ENCODE measurements around the gene DEFB110.

DEFB110 gene

GRCh38 chr6:50021894-50022293 lies at the start of gene DEFB110:
DEFB110 (minus strand) TSS chr6:50021994; CDS start chr6:50021935, 59 bp downstream.
- no peak within 1 kb of the TSS for H3K4me3 ChIP-seq (ENCODE audit: low read depth, low read length)
- no peak within 1 kb of the TSS for H3K27ac ChIP-seq (ENCODE audit: low read depth, low read length)
- H3K4me1 ChIP-seq (ENCODE audit: control insufficient read depth, insufficient read depth, low read length) = no peaks in the 10 kb centered on the region
- H3K36me3 ChIP-seq (ENCODE audit: control insufficient read depth, insufficient read depth, low read length) = no peaks in the 10 kb centered on the region
- H3K27me3 ChIP-seq (ENCODE audit: control insufficient read depth, insufficient read depth, low read length) = no peaks in the 10 kb centered on the region
- H3K9ac ChIP-seq (ENCODE audit: low read depth, low read length) = no peak within 1 kb of the TSS
- no peaks in the 10 kb centered on the region for H3K9me3 ChIP-seq (ENCODE audit: control insufficient read depth, insufficient read depth, low read length)

- Histone ChIP-seq H3K9ac (ENCODE audit: low read depth, low read length) (no peak overlapping the region), H3K4me1 (ENCODE audit: control insufficient read depth, insufficient read depth, low read length) (no peaks in the 10 kb centered on the region), H3K27me3 (ENCODE audit: control insufficient read depth, insufficient read depth, low read length) (no peaks in the 10 kb centered on the region), H3K36me3 (ENCODE audit: control insufficient read depth, insufficient read depth, low read length) (no peaks in the 10 kb centered on the region), H3K27ac (ENCODE audit: low read depth, low read length) (no peak overlapping the region), H3K9me3 (ENCODE audit: control insufficient read depth, insufficient read depth, low read length) (no peaks in the 10 kb centered on the region), H3K4me3 (ENCODE audit: low read depth, low read length) (no peak overlapping the region)
Observed at GRCh38 chr6:50070101-50070500, 48.3 kb upstream of the DEFB110 start.

GRCh38 chr6:50062051-50062450 lies 40.3 kb upstream of the DEFB110 start:
- no peak overlapping the region for H3K4me3 ChIP-seq (ENCODE audit: low read depth, low read length)

GRCh38 chr6:50056242-50056641 lies 34.4 kb upstream of the DEFB110 start:
- Histone ChIP-seq H3K9ac (ENCODE audit: low read depth, low read length) (no peak overlapping the region), H3K27me3 (ENCODE audit: control insufficient read depth, insufficient read depth, low read length) (no peaks in the 10 kb centered on the region), H3K4me1 (ENCODE audit: control insufficient read depth, insufficient read depth, low read length) (no peaks in the 10 kb centered on the region), H3K36me3 (ENCODE audit: control insufficient read depth, insufficient read depth, low read length) (no peaks in the 10 kb centered on the region), H3K27ac (ENCODE audit: low read depth, low read length) (no peak overlapping the region), H3K9me3 (ENCODE audit: control insufficient read depth, insufficient read depth, low read length) (no peaks in the 10 kb centered on the region), H3K4me3 (ENCODE audit: low read depth, low read length) (no peak overlapping the region)

More at GRCh38 chr6:50062051-50062450, 40.3 kb upstream of the DEFB110 start:
- Histone ChIP-seq H3K4me1 (ENCODE audit: control insufficient read depth, insufficient read depth, low read length) (no peaks in the 10 kb centered on the region), H3K9me3 (ENCODE audit: control insufficient read depth, insufficient read depth, low read length) (no peaks in the 10 kb centered on the region), H3K27me3 (ENCODE audit: control insufficient read depth, insufficient read depth, low read length) (no peaks in the 10 kb centered on the region), H3K36me3 (ENCODE audit: control insufficient read depth, insufficient read depth, low read length) (no peaks in the 10 kb centered on the region), H3K9ac (ENCODE audit: low read depth, low read length) (no peak overlapping the region), H3K27ac (ENCODE audit: low read depth, low read length) (no peak overlapping the region)

- H3K27me3 ChIP-seq (ENCODE audit: control insufficient read depth, insufficient read depth, low read length) = no peaks in the 10 kb centered on the region
- H3K9ac ChIP-seq (ENCODE audit: low read depth, low read length) = no peak within 1 kb of the TSS
- no peaks in the 10 kb centered on the region for H3K4me1 ChIP-seq (ENCODE audit: control insufficient read depth, insufficient read depth, low read length)
- no peak within 1 kb of the TSS for H3K27ac ChIP-seq (ENCODE audit: low read depth, low read length)
- H3K36me3 ChIP-seq (ENCODE audit: control insufficient read depth, insufficient read depth, low read length) = no peaks in the 10 kb centered on the region
- no peak within 1 kb of the TSS for H3K4me3 ChIP-seq (ENCODE audit: low read depth, low read length)
- no peaks in the 10 kb centered on the region for H3K9me3 ChIP-seq (ENCODE audit: control insufficient read depth, insufficient read depth, low read length)
Observed at GRCh38 chr6:50049829-50050228, 28.0 kb upstream of the DEFB110 start, which contains the start of gene DEFB112. DEFB112 (minus strand) TSS chr6:50049929; CDS start chr6:50049869, 60 bp downstream.

- Histone ChIP-seq H3K9ac (ENCODE audit: low read depth, low read length) (no peak overlapping the region), H3K27ac (ENCODE audit: low read depth, low read length) (no peak overlapping the region), H3K9me3 (ENCODE audit: control insufficient read depth, insufficient read depth, low read length) (no peaks in the 10 kb centered on the region)
Observed at GRCh38 chr6:50047026-50047425, 25.2 kb upstream of the DEFB110 start.

GRCh38 chr6:50030777-50031562 lies 9.2 kb upstream of the DEFB110 start:
- Histone ChIP-seq H3K36me3 (ENCODE audit: control insufficient read depth, insufficient read depth, low read length) (no peaks in the 10 kb centered on the region), H3K9ac (ENCODE audit: low read depth, low read length) (peak overlapping the region; percentile 52), H3K9me3 (ENCODE audit: control insufficient read depth, insufficient read depth, low read length) (no peaks in the 10 kb centered on the region), H3K27me3 (ENCODE audit: control insufficient read depth, insufficient read depth, low read length) (no peaks in the 10 kb centered on the region), H3K27ac (ENCODE audit: low read depth, low read length) (no peak overlapping the region), H3K4me3 (ENCODE audit: low read depth, low read length) (peak overlapping the region; percentile 48; the same call in 1 of the 2 replicates), H3K4me1 (ENCODE audit: control insufficient read depth, insufficient read depth, low read length) (peaks cover 5% of the 10 kb centered on the region; the same call in 1 of the 2 replicates)

More at GRCh38 chr6:50047026-50047425, 25.2 kb upstream of the DEFB110 start:
- no peaks in the 10 kb centered on the region for H3K27me3 ChIP-seq (ENCODE audit: control insufficient read depth, insufficient read depth, low read length)
- no peaks in the 10 kb centered on the region for H3K36me3 ChIP-seq (ENCODE audit: control insufficient read depth, insufficient read depth, low read length)
- no peak overlapping the region for H3K4me3 ChIP-seq (ENCODE audit: low read depth, low read length)
- no peaks in the 10 kb centered on the region for H3K4me1 ChIP-seq (ENCODE audit: control insufficient read depth, insufficient read depth, low read length)

- H3K9me3 ChIP-seq (ENCODE audit: control insufficient read depth, insufficient read depth, low read length) = no peaks in the 10 kb centered on the region
- peak overlapping the region; percentile 52; the same call in 1 of the 2 replicates for H3K9ac ChIP-seq (ENCODE audit: low read depth, low read length)
Observed at GRCh38 chr6:50030350-50030749, 8.6 kb upstream of the DEFB110 start.

GRCh38 chr6:50025258-50025657 lies 3.5 kb upstream of the DEFB110 start:
- H3K27ac ChIP-seq (ENCODE audit: low read depth, low read length) = no peak overlapping the region
- H3K9me3 ChIP-seq (ENCODE audit: control insufficient read depth, insufficient read depth, low read length) = no peaks in the 10 kb centered on the region
- H3K9ac ChIP-seq (ENCODE audit: low read depth, low read length) = no peak overlapping the region
- no peaks in the 10 kb centered on the region for H3K27me3 ChIP-seq (ENCODE audit: control insufficient read depth, insufficient read depth, low read length)
- no peaks in the 10 kb centered on the region for H3K4me1 ChIP-seq (ENCODE audit: control insufficient read depth, insufficient read depth, low read length)
- no peak overlapping the region for H3K4me3 ChIP-seq (ENCODE audit: low read depth, low read length)
- H3K36me3 ChIP-seq (ENCODE audit: control insufficient read depth, insufficient read depth, low read length) = no peaks in the 10 kb centered on the region

More at GRCh38 chr6:50030350-50030749, 8.6 kb upstream of the DEFB110 start:
- H3K36me3 ChIP-seq (ENCODE audit: control insufficient read depth, insufficient read depth, low read length) = no peaks in the 10 kb centered on the region
- no peaks in the 10 kb centered on the region for H3K27me3 ChIP-seq (ENCODE audit: control insufficient read depth, insufficient read depth, low read length)
- no peak overlapping the region for H3K27ac ChIP-seq (ENCODE audit: low read depth, low read length)
- H3K4me3 ChIP-seq (ENCODE audit: low read depth, low read length) = no peak overlapping the region
- peaks cover 5% of the 10 kb centered on the region; the same call in 1 of the 2 replicates for H3K4me1 ChIP-seq (ENCODE audit: control insufficient read depth, insufficient read depth, low read length)

- Histone ChIP-seq H3K9me3 (ENCODE audit: control insufficient read depth, insufficient read depth, low read length) (no peaks in the 10 kb centered on the region), H3K4me3 (ENCODE audit: low read depth, low read length) (no peak overlapping the region), H3K27ac (ENCODE audit: low read depth, low read length) (no peak overlapping the region), H3K4me1 (ENCODE audit: control insufficient read depth, insufficient read depth, low read length) (peaks cover 6% of the 10 kb centered on the region; the same call in 1 of the 2 replicates), H3K9ac (ENCODE audit: low read depth, low read length) (no peak overlapping the region), H3K36me3 (ENCODE audit: control insufficient read depth, insufficient read depth, low read length) (no peaks in the 10 kb centered on the region), H3K27me3 (ENCODE audit: control insufficient read depth, insufficient read depth, low read length) (no peaks in the 10 kb centered on the region)
Observed at GRCh38 chr6:50007819-50008218, 14.0 kb downstream of the DEFB110 start.

- H3K27me3 ChIP-seq (ENCODE audit: control insufficient read depth, insufficient read depth, low read length) = no peaks in the 10 kb centered on the region
- H3K4me3 ChIP-seq (ENCODE audit: low read depth, low read length) = no peak overlapping the region
- H3K9me3 ChIP-seq (ENCODE audit: control insufficient read depth, insufficient read depth, low read length) = no peaks in the 10 kb centered on the region
- no peak overlapping the region for H3K9ac ChIP-seq (ENCODE audit: low read depth, low read length)
- H3K36me3 ChIP-seq (ENCODE audit: control insufficient read depth, insufficient read depth, low read length) = no peaks in the 10 kb centered on the region
- peaks cover 5% of the 10 kb centered on the region; the same call in 1 of the 2 replicates for H3K4me1 ChIP-seq (ENCODE audit: control insufficient read depth, insufficient read depth, low read length)
- no peak overlapping the region for H3K27ac ChIP-seq (ENCODE audit: low read depth, low read length)
Observed at GRCh38 chr6:50003139-50003538, 18.7 kb downstream of the DEFB110 start.

Measured in HUES48 (cell line).